UCSD-AML1 (cell line): Measurements from ENCODE around the gene PAOX.

Experiments
- DNase-seq: peaks from one replicate; lab custom pipeline; 2025; ENCODE audit not compliant: unreplicated experiment; lab: John Stamatoyannopoulos, UW

The PAOX gene

DNA sequence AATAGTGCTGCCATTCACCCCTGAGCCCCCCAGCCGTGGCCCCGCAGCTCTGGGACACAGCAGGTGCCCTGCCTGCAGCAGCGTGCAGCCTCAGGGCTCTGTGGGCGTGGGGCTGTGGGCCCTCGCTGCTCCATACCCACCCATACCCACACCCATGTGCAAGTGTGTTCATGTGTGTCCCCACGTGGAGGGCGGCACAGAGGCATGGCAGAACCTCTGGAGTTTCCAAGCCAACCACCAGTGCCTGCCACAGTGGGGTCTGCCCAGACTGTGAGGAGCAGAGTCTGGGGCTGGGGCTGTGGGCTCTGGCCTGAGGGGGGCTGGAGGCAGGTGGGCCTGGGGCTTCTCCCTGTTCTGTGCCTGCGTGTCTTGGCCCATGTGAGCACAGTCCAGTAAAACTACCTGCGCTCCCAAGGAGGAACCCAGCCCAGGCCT lies 29.5 kb upstream of the PAOX start:
- no peak for DNase-seq

DNA sequence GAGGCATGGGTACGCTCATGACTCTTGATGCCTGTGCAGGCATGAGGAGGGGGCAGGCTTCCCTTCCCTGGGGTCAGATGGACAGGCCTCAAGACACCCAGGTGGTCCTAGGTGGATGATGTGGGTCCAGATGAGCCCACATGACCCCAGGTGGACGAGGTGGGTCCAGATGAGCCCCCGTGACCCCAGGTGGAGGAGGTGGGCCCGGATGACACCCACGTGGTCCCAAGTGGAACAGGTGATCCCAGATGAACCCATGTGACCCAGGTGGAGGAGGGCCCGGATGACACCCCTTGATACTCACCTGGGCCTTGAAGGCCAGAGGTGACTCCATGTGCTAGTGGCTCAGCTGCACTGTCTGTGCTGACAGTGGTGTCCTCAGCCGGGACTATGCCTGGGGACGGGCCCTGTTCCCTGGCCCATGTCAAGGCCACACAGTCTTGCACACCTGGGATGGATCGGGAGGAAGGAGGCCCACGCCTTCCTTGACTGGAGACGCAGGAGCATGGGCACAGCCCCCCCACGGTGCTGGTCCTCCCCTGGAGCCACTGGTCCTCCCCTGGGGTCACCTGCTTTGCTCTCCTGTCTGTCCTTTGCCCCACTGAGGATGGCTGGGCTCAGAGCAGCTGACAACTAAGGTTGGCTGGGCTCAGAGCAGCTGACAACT lies 28.6 kb upstream of the PAOX start:
- no peak for DNase-seq

DNA sequence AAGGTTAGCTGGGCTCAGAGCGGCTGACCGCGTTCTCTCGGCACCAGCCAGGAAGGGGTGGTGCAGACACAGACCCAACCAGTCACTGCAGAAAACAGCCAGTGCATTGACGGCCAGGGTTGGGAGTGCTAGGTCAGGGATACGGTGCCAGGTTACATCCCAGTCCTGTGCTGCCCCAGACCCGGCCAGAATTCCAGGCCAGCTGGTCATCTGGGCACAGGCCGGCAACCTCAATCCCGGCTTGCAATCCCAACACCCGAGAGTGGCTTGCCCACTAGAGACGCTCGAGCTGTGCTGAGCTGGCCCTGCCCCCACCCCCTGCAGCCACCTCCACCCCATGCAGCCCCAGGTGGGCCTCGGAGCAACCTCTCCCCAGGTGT lies 28.1 kb upstream of the PAOX start:
- no peak for DNase-seq

DNA sequence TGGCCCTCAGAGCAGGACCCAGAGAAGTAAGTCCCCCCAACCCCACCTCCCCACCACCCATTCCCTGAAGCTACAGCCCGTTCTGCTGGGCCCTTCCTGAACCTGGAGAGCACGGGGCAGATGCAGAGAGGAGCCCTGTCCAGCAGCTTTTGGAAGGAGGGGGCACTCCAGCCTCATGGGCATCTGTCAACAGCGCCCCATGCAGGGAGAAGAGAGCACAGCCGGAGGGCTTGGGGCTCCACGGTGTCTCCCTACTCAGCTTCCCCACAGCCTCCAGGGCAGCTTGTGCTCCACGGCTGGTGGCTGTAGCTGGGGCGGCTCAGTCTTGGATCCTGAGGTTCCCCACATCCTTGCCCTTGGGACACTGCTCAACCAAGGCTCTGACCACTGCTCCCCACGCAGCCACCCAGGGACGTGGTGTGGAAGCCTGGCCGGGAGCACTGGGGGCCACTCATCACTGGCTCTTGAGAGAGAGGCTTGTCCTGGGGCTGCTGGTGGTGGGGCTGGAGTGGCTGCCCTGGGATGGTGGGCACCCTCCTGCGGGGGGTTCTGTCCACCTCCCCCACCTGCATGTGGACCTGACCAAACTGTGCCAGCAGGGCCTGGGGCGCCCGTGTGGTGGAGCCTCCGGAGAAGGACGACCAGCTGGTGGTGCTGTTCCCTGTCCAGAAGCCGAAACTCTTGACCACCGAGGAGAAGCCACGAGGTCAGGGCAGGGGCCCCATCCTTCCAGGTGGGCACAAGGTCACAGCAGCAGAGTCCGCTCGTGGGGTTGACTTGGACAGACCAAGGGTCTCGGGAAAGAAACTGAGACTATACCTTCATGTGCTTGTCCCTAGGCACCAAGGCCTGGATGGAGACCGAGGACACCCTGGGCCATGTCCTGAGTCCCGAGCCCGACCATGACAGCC lies 27.4 kb upstream of the PAOX start:
- no peak for DNase-seq

DNA sequence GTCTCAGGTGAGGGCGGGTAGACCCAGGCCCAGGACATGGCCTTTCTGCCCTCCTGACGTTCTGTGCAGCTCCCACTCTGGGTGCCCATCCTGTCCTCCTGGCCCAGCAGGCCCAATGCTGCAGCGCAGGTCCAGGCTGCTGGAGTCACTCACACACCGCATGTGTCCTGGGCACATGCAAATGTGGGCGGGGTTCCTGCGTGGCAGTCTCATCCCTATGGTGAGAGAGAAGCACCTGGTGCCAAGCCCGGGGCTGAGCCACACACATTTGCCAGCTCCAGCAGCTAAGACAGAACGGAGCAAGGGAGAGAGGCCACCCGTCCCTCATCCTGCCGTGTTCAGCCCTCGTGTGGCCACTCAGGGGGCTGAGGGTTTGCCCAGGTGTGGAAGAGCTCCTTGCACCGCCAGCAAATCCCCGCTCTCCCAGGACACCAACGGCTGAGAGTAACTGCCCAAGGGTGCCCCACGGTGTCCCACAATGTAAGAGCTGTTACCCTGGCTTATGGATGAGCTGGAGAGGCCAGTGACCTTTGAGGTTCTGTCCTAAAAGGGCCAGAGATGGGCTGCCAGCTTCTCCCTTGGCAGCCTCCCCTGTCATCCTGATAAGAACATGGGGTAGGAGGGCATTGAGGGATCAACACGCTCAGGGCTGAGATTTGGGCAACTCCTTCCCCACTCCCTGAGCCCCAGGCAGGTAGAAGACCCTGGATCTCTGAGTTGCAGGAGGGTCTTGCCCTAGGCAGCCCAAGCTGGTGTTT lies 25.7 kb upstream of the PAOX start:
- no peak for DNase-seq

DNA sequence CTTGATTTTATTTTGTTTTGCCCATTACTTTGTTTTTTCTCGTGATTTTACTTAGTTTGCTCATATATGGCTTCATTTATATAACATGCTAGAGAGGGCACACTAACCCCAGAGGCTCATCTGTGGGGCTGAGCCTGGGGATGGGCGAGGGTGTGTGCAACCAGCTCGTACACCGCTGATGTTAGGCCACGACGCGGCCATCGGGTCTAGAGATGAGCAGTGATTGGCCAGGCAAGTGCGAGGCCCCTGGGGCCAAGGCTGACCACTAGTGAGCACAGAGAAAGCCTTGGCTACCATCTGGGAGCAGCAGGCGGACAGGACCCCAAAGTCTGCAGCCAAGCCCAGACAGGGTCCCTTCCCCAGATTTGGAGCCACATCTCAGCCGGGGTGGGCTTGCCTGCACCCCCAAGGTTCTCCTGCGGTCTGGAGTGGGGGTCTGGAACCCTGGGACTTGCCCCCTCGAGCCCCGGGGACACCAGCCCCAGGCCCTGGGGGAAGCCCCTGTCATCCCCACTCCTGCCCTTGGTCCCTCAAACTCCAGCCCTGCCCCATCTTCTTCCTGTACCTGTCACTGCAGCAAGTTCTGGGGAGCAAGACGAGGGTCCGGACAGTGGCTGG lies 25.0 kb upstream of the PAOX start:
- DNase-seq: no peak

DNA sequence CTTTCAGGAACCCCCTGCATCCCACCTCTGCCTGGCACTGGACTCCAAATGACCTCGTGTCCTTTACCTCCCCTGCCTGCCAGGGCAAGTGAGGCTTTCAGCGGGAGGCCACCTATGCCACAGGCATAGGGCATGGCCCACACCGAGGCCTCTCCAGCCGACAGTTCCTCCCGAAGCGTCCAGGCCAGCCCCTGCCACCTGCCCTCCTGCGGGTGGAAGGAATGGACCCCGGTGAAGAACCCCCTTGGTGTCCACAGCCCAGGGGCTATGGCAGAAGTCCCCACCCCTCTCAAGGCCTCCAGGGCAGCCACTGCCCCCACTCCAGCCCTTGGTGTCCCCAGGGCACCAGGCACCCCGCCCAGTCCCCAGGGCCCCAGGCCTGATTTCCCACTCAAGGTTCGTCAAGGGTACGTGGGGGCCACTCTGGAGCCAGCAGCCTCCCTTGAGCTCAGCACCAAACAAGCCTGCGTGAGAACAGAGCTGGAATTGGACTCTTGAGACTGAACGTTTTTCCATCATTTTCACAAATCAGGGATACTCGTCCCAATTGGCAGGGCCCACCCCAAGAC lies 24.3 kb upstream of the PAOX start:
- no peak for DNase-seq

DNA sequence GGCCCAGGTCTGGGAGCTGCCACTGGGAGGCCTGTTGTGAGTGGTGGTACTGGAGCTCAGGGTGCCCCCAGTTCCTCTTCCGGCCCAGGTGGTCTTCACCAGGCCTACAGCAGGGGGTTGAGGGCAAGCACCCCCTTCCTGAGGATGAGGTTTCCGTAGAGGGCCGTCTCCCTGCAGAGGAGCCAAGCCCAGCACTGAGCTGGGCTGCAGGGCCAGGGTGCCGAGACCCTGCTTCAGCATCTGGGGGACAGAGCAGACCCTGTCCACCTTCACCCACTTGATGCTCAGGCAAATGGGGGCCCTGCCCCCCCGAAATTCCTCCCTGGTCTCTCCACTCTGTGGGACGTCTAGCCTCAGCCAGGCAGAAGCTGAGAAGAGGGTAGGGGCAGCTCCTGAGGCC lies 23.8 kb upstream of the PAOX start:
- DNase-seq: no peak

DNA sequence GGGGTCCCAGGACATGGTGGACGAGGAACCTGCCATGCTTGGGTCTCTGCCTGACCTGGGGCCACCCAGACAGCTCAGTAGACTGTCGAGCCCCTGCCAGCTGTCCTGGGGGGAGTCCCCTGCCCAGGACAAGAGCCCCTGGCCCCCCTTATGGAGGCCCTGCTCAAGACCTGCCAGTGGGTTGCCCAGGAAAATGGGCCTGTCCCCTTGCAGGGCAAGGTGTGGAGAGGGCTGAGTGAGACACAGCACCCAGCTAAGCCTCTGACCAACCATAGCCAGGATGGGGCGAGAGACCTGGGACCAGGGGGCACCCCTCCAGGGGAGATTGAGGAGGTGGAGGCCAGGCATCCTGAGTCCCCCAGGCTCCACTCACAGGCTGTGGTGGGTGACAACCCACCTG lies 23.1 kb upstream of the PAOX start:
- no peak for DNase-seq

DNA sequence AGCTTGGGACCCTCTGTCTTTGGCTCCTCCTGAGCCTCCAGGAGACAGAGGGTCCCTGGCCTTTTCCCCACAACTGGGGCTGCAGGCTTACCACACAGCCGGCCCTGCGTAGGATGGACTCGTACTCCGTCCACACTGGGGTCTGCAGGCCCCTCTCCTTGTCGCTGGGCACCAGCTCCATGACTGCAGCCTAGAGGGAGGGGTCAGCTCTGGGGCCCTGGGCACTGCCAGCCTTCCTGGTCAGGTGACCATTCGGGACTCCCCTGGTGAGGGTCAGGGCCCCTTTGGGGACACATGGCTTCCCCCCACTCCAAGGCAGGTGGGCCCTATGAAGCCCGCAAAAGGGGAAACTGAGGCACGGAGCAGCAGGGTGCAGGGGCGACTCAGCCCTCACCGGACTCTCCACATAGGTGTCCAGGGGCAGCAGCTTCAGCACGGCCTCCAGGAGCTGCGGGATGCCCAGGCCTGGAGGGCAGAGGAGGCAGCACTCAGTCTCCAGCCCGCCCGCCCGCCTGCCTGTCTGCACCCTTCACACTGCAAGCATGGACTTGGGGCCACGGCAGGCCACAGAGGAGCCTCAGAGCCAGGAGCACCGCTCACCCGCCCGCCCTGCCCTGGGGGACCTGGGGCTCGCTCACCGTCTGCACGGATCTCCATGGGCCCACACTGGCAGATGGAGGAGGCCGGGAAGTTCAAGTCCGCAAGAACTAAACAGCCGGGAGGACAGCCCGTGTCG lies 22.3 kb upstream of the PAOX start:
- DNase-seq: no peak

DNA sequence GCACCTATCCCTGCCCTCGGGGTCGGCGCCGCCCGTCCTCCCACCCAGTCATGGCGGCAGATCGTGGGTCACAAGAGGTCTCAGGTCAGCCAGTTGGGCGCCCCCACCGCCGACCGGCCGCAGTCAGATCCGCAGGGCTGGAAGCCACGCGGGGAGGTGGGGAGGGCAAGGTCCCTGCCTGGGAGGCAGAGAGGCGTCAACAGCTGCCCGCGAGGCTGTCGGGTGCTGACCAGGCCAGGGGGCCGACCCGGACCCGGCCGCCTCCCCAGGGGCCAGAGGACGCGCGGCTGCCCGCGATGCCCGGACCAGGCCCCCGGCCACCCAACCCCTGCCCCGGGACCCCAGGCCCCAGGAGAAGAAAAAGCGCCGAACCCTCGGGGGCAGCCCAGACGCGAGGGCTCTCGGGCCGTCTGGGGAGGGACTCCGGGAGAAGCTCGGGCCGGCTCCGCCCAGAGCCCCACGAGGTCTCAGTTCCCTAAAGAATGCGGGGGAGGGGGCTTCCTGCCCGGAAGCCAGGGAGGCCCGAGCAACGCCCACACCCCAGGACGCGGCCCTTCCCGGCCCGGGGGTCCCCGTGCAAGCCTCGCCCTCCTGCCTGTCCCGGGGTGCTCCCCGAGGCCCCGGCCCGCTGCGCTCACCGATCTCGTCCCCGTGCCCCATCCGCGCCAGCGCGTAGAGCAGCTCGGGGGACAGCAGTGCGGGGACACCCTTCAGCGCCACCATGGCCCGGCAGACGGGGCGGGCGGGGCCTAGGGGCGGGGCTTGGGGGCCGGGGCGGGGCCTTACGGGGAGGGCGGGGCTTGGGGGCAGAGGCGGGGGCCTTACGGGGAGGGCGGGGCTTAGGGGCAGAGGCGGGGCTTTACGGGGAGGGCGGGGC lies 21.5 kb upstream of the PAOX start, which contains the start of gene FUOM:
Gene FUOM, minus strand, starts transcription at position 735 of the 877 bp plus-strand sequence. Its CDS starts 12 bp downstream, at position 723.
- peak; percentile 87 for DNase-seq

DNA sequence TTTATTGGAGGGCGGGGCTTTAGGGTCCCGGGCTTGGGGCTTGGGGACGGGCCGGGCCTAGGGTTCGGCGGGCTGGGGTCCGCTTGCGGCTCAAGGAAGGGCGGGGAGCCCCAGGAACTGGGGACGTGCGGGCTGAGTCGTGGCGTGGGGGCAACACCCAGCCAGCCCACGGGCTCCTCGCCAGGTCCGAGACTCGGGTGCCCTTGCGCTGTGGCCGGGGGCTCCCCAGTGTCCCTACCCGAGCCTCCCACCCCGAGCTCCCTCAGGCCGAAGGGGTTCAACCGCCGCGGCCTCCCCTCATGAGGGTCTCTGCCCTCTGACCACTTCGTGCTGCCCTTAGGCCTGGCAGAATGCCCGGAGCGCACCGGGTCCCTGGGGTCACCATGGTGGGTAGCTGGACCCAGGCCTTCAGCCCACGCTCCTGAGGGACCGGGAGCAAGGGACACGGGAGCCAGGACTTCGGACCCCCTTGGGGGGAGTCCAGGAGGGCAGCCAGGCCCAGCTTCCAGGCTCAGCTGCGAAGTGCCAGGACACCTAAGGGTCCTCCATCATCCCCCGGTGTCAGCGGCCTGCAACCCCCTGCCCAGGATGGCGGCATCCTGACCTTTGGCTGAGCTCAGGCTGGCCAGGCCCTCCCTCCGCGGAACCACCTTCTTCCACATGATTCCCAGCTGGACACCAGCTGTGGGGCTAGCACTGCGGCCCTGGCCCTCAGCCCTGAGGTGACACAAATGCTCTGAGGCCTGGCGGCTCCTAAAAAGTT lies 20.7 kb upstream of the PAOX start:
- DNase-seq: no peak

DNA sequence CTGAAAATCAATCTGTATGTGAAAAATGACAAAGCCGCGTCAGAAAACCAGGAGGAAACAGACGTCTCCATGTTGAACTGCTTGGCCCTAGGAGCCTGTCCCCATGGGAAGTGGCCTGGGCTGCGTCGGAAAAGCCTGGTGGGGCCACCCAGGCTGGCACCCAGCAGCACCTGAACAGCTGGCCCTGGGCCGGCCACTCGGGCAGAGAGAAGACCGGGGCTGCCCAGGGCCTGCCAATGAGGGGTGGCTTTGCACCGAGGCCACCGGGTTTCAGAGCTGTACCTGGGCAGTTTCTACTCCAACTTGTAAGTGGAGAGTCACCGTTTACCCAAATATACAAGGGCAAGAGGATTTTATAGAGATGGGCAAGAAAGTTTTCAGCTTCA lies 20.1 kb upstream of the PAOX start:
- DNase-seq: no peak

DNA sequence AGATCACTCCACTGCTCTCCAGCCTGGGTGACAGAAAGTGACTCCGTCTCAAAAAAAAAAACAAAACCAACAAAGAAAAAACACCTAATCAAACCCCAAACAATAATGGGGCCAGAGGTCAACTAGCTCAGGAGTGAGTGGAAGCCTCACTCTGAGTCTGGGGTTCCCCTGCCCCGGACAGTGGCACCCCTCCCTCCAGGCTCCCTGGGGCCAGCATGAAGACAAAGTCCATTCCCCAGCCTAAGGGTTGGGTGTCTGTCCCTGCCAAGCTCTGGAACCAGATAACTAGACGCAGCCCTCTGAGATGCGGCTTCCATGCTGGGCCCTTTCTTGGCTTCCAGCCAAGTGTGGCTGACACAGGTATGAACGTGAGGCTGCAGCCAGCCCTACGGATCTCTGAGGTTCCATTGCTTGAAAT lies 19.5 kb upstream of the PAOX start:
- no peak for DNase-seq

DNA sequence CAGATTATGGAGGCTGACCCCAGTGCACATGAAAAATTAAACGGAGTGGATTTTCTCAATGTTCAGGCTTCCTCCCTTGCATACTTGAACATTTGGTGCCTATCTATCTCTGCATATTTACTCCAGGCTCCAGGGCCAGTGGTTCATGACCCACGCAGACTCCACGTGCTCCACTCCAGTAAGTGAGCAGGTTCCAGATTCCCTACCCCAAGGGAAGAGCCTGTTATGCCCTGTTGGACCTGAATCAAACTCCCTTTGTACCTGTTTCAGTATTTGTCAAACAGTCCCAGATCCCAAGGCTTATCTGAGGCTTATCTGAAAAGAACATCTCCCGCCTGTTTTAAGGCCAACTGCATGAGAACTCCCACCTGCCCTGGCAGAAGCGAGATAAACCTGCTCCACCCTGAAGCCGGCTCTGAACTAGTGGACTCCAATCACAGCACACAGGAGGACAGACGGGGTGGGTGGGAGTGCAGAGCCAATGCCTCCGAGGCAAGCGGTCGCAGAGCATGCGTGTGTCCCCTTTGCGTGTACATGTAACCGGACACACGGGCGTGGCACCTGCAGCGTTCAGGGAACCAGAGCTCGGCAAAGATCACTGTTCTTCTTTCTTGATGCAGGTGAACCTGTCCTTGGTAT lies 19.0 kb upstream of the PAOX start:
- DNase-seq: no peak

DNA sequence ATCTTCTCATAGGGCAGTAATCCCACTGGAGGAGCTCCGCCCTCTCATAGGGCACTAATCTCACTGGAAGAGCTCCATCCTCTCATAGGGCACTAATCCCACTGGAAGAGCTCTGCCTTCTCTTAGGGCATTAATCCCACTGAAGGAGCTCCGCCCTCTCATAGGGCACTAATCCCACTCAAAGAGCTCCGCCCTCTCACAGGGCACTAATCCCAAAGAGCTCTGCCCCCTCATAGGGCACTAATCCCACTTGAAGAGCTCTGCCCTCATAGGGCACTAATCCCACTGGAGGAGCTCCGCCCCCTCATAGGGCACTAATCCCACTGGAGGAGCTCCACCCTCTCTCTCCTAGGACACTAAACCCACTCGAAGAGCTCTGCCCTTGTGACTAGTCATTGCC lies 17.8 kb upstream of the PAOX start:
- DNase-seq: no peak

DNA sequence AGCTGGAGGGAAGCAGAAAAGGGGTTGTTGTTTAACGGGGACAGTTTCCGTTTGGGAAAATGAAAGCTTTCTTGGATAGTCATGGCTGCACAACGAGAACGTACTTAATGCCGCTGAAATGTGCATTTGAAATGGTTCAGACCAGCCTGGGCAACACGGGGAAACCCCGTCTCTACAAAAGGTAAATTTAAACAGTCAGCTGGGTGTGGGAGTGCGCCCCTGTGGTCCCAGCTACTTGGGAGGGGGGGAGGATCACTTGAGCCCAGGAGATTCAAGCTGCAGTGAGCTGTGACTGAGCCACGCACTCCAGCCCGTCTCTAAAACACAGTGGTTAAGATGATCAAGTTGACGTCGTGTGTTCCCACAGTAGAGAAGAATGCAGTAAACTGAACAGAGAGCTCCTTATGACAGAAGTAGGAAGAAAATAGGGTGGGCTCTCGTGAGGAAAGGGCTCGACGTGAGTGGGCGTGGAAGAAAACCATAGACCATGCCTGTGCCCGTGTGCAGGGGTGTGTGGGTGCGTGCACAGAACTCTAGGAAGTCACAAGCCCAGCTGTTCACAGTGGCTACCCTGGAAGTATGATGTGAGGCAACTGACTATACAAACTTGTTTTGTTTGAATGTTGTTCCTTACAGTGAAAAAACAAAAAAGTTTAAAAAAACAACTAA lies 17.2 kb upstream of the PAOX start:
- DNase-seq: no peak

DNA sequence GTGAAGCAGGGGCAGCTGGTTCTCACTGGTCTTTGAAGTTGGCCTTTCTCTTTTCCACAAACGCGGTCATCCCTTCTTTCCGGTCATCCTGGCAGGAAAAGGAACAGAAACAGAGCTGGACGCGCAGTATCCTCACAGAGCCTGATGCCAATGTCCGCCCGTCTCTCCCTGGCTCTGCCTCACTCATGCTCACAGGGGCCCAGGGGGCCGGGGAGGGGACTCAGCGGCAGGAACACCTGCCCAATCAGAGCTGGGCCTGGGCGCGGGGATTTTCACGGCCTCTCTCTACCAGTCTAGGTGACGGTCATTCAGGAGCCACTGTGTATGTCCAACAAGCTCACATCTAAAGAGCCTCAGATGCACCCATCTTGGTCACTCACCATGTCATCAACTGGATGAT lies 16.2 kb upstream of the PAOX start:
- DNase-seq: no peak
